K562 (cell line): ENCODE results near the gene MAPK8IP1. TPM values are rescaled to one million over a fixed set of nuclear protein-coding genes. Genes with fewer than 3 reads are reported as not detected.

Source experiments
- ARID3A ChIP-seq: IDR thresholded peaks from 2 replicates; pipeline ENCODE4 v1.6.1; 2012; ENCODE audit warnings: low read depth, low read length, improper control_type of control experiment, borderline replicate concordance
- ETS2 ChIP-seq: IDR thresholded peaks from 2 replicates; pipeline ENCODE4 v1.6.1; 2016; ENCODE audit warnings: borderline replicate concordance, missing genetic modification characterization, mild to moderate bottlenecking, moderate library complexity, missing compliant biosample characterization; ENCODE audit not compliant: poor library complexity, severe bottlenecking
- ETV5 ChIP-seq: sonication (generic); formaldehyde crosslinking; IDR thresholded peaks from 2 replicates; pipeline ENCODE4 v1.4.0; 2020; ENCODE audit warnings: low read depth, mild to moderate bottlenecking, missing genetic modification reagents
- HNRNPK ChIP-seq: fragments of 200-400 bp; formaldehyde crosslinking; IDR thresholded peaks from one replicate; pipeline ENCODE4 v1.6.1; 2018; ENCODE audit warnings: mild to moderate bottlenecking, low read depth, low read length; ENCODE audit not compliant: poor library complexity, severe bottlenecking
- KAT2B ChIP-seq: IDR thresholded peaks from one replicate; pipeline ENCODE4 v1.6.1; 2012; ENCODE audit warnings: low read depth, mild to moderate bottlenecking, control low read depth, inconsistent platforms, low read length, moderate library complexity
- MBD1 ChIP-seq: fragments of 250-450 bp; sonication (Bioruptor Pico); IDR thresholded peaks from 2 replicates; pipeline ENCODE4 v1.8.0; 2022; ENCODE audit warnings: inconsistent platforms
- MIER1 ChIP-seq: fragments of 450-650 bp; IDR thresholded peaks from 2 replicates; pipeline ENCODE4 v1.6.1; 2016; ENCODE audit warnings: antibody characterized with exemption, mild to moderate bottlenecking, low read depth
- NFE2L1 ChIP-seq: fragments of 450-650 bp; IDR thresholded peaks from 2 replicates; pipeline ENCODE4 v1.6.1; 2016; ENCODE audit warnings: missing genetic modification characterization, low read depth, mild to moderate bottlenecking, missing compliant biosample characterization, moderate library complexity, borderline replicate concordance
- PBX2 ChIP-seq, 2 experiments: IDR thresholded peaks in 1 of 2; conservative IDR thresholded peaks in 1 of 2; 2 replicates each; pipeline ENCODE4 v1.6.1; 2016; ENCODE audit warnings: low read depth in 2 of 2, mild to moderate bottlenecking in 1 of 2, missing compliant biosample characterization in 1 of 2, missing genetic modification characterization in 1 of 2, moderate library complexity in 1 of 2
- PYGO2 ChIP-seq: fragments of 450-650 bp; IDR thresholded peaks from 2 replicates; pipeline ENCODE4 v1.6.1; 2016; ENCODE audit warnings: mild to moderate bottlenecking, missing genetic modification characterization, moderate library complexity, missing compliant biosample characterization
- RBM39 ChIP-seq: fragments of 200-400 bp; formaldehyde crosslinking; optimal IDR thresholded peaks from 2 replicates; pipeline ENCODE3; 2018; ENCODE audit warnings: low read depth, low read length
- SRSF7 ChIP-seq: fragments of 200-400 bp; formaldehyde crosslinking; optimal IDR thresholded peaks from 2 replicates; pipeline ENCODE3; 2017; ENCODE audit warnings: mild to moderate bottlenecking, low read depth, low read length
- TCFL5 ChIP-seq: fragments of 250-450 bp; sonication (Bioruptor Pico); conservative IDR thresholded peaks from 2 replicates; pipeline ENCODE4 v1.6.1; 2021; ENCODE audit warnings: mild to moderate bottlenecking, moderate library complexity, matching md5 sums
- TEAD4 ChIP-seq, 2 experiments: sonication (generic) in 1 of 2; formaldehyde crosslinking in 1 of 2; IDR thresholded peaks; 2 replicates each; pipeline versions ENCODE4 v1.6.1 to v1.8.0; 2012 to 2022; ENCODE audit warnings: borderline replicate concordance in 1 of 2, inconsistent platforms in 1 of 2, low read length in 1 of 2, mild to moderate bottlenecking in 1 of 2, missing genetic modification reagents in 1 of 2
- THAP7 ChIP-seq: fragments of 250-450 bp; sonication (Bioruptor Pico); IDR thresholded peaks from 2 replicates; pipeline ENCODE4 v1.5.0; 2021
- ZNF589 ChIP-seq: fragments of 200-800 bp; sonication (Bioruptor generic); IDR thresholded peaks from 2 replicates; pipeline ENCODE4 v1.6.1; 2016; ENCODE audit warnings: low read depth, missing genetic modification characterization, missing compliant biosample characterization
- polyA plus RNA-seq, 8 experiments: library from polyadenylated mRNA; depleted of rRNA in 4 of 8; stranded (reverse) in 5 of 8; unstranded in 3 of 8; fragments of >200 nt; fragmentation: Nextera tagmentation in 2 of 8; fragmentation: Illumina TruSeq in 1 of 8; extraction: Ambion mirVana in 2 of 8; extraction: Trizol in 1 of 8; gene quantifications; 2 replicates each; pipeline versions ENCODE4 v1.2.1 to v1.2.3, GENCODE V29; 2011 to 2014; ENCODE audit warnings: inconsistent platforms in 1 of 8, missing spikeins in 1 of 8
- total RNA-seq, 7 experiments: library from RNA; depleted of rRNA in 6 of 7; stranded (reverse); fragments of >200 nt in 6 of 7; fragmentation: Illumina TruSeq in 2 of 7; extraction: Trizol in 2 of 7; gene quantifications; 2 replicates each; pipeline versions ENCODE4 v1.2.1 to v1.2.3, GENCODE V29; 2011 to 2021; ENCODE audit warnings: low replicate concordance in 1 of 7

MAPK8IP1 gene
- total and polyA plus RNA-seq, 9 of the 15 experiments (the other 6 are each of a cell fraction or from before 2014, with no cell fraction given) = 0.13 to 6.9 (median 2.5) TPM

GRCh38 chr11:45846974-45847910 is 38.2 kb upstream of the MAPK8IP1 start, which contains the start of gene CRY2 (continued):
- peak; percentile 29; the same call in 1 of the 2 replicates for TF ChIP-seq TEAD4 (IDR thresholded peaks at IDR 0.05; ENCODE audit: low read length)
- peak; percentile 96; the same call in 1 of the 2 replicates for TF ChIP-seq TEAD4 (CRISPR knock-in tag; IDR thresholded peaks at IDR 0.05; ENCODE audit: borderline replicate concordance)
- no peak for TF ChIP-seq ETS2 (tag)
- no peak for TF ChIP-seq KAT2B
- TF ChIP-seq ARID3A = no peak
- TF ChIP-seq THAP7 (CRISPR knock-in tag) = peak; percentile 50; the same call in 1 of the 2 replicates
- TF ChIP-seq PYGO2 (tag) = no peak
- no peak for TF ChIP-seq RBM39
- no peak for TF ChIP-seq MIER1
- TF ChIP-seq PBX2 (CRISPR knock-in tag; IDR thresholded peaks at IDR 0.05; ENCODE audit: low read depth) = no peak
- TF ChIP-seq PBX2 (tag; conservative IDR thresholded peaks at IDR 0.05; ENCODE audit: low read depth) = peak; percentile 65
- no peak for TF ChIP-seq HNRNPK
- no peak for TF ChIP-seq TCFL5 (CRISPR knock-in tag)
- TF ChIP-seq MBD1 (CRISPR knock-in tag) = no peak
- TF ChIP-seq ETV5 (CRISPR knock-in tag) = peak; percentile 65
- no peak for TF ChIP-seq SRSF7
- no peak for TF ChIP-seq ZNF589 (CRISPR knock-in tag)
- TF ChIP-seq NFE2L1 = no peak
